HG02938 (cell line): ENCODE measurements around the gene FN1.

Source experiments
- ATAC-seq: cut with Tn5 transposase; IDR thresholded peaks from one replicate; pipeline ENCODE4 v1.9.1; 2021; ENCODE audit warnings: mild to moderate bottlenecking, moderate library complexity; ENCODE audit not compliant: unreplicated experiment

The FN1 gene

DNA sequence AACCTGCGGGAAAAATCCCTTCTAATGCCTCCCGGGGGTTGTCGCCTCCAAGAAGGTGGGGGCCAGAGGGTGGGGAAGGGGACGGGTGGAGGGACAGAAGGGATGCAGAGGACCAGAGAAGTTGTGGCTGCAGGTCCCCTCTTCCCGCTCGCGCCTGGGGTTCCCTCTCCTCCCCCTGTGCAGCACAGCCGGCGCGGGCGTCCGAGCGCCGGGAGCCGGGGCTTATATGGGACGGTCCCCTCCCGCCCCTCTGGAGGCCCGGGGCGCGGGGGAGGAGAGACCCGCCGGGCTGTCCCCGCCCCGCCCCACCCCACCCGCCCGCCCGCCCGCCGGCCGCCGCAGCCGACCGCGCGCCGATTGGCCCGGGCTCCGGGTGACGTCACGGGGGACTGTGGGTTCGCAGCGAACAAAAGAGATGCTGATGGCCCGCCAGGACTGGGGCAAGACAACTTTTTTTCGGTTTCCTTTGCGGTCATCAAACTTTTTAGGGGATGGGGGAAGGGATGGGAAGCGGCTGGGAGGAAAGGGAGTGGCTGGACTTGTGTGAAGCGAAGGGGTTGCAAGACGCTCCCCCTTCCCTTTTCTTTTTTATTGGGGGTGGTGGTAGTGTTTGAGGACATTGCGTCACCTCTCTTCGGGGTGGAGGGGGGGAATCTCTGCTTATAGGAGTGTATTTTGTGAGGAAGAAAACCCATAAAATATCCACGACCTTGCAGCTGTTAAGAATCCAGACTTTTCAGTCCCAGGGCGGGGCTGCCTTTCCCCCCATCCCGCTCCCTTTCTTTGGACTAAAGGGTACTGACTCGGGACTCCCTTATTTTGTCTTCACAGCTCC is at the start of gene FN1:
Gene FN1, minus strand, starts transcription at position 199 of the 835 bp plus-strand sequence. CDS start 266 bp downstream, outside the sequence.
- peak; percentile 43 for ATAC-seq

DNA sequence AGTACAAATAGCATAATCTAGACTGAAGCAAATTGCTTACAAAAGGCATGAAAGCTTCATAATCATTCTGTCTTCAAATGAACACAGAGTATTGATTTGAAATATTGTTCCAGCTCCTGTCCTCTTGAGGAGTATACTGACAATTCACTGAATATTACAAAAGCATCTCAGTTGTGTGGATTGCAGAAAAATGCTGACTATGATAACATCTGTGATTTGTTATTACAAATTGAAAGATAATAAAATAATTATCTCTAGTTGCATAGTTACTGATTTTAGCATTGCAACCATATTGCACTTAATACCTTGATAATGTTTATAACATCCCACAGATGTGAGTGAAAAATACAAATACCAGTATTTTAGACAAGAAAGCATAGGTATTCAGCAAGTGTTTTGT is 49.2 kb upstream of the FN1 start:
- ATAC-seq, result no peak

DNA sequence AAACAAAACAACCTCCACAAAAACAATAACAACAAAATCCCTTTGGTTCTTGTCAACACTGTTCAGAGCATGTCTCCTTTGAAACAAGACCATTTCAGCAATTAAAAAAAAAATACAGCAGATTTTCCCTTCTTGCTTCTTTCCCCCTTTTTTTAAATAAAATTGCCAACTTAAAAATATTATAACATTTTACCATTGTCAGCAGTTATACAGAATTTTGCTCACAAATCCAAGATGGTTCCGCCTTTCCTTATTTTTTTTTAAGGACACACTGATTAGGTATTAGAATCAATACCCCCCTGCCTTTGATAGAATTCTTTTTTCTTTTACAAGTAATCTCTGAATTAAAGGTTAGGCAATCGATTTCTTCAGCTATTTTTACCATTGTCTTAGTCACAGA is 48.7 kb upstream of the FN1 start:
- no peak for ATAC-seq

DNA sequence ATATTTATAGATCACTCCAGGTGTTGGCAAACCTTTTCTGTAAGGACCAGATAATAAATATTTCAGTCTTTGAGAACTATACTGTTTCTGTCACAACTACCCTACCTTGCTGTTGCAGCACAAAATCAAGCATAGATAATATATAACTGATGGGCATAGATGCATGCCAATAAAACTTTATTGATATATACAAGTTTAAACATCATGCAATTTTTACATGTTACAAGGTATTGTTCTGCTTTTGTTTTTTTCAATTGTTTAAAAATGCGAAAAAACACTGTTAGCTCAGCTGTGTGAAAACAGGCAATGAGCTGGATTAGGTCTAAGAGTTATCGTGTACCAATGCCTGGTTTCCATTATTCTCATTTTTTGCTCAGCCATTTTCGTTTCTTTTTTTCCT is 47.6 kb upstream of the FN1 start:
- no peak for ATAC-seq

DNA sequence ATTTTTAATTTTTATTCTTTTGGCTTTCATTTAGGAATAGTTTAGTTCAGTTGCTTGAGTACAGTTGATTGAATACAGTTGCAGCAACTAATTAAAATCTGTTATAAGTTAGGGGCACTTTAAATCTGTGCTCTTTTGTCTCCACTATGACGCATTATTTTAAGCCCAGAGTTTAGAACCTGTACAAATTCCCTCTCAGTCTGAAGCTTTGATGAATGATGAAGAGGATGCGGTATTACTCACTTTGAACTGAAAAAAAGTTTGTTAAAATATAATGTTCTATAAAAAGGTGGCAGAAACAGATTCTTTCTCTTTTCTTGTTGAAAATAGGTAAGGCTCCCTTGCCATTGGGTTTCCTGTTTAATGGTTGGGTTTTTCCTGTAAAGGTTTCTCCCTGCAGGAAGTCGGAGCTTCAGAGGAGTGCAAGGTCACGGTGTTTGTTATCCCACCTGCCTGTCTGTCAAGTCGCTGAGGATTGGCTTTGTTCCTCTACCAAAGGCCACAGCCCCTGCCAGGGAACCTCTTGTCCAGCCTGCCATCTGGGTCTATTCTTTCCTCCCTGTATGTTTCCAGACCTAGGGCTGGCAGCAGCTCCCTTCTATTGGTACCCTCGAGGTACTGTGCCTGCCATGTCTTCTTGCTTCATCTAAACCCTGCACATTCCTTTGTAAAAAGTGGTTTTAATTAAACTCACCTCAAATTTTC is 43.8 kb upstream of the FN1 start:
- no peak for ATAC-seq

DNA sequence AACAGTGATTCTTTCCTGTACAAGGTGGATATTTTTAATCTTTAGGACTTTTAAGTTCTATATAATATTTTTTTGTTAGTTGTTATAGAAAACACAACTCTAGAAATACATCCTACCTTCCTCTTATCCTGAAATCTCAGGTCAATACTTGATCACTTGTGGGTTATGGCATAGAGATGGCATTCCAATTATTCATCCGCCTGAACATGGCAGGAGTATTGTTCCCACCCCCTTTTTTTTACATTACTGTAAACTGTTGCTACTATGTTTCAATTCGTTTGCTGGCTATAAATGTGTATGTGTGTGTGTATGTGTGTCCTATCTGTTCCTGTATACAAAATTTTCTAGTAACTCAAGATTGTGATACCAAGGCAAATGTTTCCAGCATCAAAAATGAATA is 43.3 kb upstream of the FN1 start:
- no peak for ATAC-seq

DNA sequence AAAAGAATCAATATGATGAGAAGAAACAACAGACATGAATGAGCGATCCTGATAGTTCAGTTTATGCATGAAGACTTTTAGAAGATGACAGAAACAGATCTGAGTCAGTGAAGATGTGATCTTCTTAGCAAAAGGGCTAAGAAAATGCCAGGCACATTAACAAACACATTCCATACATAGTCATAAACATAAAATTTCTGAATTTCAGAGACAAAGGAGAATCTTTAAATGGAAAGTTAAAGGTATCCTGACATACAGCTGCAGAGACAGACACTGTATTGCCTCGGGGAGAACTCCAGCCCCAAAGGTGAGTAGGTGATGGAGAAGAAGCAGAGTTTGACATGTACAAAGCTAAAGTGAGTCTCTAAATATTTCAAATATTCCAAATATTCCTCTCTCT is 40.6 kb upstream of the FN1 start:
- no peak for ATAC-seq

DNA sequence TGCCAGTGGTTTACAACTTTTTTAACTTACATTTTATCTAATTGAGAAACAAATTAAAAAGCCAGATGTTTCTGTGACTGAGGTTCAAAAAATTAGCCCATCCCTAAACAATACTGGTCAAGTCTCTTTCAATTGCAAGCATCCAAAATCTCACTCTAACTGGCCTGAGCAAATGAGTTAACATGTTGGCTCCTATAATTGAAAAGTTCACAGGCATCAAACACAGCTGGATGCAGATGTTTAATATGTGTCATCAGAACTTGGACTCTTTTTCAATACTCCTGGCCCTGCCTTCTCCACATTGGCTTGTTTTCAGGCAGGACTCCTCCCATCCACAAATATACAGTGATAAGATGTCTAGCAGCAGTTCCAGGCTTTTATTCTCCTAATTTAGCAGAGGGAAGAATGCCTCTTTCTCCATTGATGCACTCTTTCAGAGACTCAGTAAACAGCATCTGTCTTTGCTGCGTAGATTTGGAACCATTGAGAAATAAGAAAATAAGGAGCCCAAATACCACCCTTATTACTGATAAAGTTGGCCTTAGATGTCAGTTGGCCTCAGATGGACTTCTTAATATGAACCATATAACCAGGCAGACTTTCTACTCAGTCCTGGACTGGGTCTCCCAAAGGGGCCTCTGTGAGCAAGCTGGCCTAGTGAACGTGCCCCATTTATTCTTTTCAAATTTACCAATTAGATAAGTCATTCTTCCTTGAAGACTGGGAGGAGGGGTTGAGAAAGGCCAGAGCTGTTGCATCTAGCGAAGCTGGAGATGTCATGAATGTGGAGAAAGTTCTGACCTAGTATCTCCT is 30.4 kb upstream of the FN1 start:
- ATAC-seq, result no peak

DNA sequence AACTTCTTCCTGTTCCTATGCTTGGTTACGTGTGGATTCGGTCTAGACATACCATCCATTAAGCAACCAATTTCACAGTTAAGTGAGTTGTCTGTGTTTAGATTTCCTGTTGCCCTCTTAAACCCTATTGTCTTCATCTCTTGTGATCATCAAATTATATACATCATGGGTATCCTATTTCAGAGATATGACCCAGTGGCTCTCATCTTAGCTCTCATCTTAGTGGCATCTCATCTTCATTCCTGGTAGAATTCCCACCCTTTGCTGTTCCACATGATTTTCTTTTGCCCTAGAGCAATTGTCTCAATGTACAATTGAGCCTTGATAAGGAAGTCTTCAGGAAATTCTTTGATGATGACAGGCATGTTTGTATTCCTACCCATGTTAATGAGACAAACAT is 29.4 kb upstream of the FN1 start:
- ATAC-seq, result no peak

DNA sequence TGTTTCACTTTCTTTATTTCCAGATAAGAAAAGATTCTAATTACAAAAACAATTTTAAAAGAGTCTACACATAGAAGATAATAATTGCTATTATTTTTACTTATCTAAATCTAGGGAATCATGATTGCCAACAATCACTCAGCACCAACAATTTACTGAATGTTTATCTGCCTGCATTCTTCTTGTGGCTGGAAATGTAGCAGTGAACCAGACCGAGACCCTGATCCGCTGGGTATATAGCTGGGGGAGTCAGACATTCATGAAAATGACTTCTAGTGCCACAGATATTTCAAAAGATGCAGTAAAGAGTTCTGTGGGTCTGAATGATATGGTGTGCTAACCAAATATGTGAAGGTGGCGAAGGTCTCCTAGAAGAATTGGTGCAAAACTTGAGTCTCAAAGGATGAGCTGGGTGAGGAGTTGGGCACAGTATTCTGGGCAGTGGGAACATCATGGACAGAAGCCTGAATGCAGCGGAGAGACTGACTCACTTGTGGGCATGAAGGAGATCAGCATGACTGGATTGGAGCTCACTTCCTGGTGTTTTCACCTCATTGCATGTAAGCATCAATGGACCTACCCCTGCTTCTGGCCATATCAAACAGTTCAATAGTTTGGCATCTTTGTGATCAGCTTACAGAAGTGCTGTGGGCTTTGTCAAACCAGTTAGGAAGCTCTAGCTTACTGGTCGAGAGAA is 26.1 kb upstream of the FN1 start:
- no peak for ATAC-seq

DNA sequence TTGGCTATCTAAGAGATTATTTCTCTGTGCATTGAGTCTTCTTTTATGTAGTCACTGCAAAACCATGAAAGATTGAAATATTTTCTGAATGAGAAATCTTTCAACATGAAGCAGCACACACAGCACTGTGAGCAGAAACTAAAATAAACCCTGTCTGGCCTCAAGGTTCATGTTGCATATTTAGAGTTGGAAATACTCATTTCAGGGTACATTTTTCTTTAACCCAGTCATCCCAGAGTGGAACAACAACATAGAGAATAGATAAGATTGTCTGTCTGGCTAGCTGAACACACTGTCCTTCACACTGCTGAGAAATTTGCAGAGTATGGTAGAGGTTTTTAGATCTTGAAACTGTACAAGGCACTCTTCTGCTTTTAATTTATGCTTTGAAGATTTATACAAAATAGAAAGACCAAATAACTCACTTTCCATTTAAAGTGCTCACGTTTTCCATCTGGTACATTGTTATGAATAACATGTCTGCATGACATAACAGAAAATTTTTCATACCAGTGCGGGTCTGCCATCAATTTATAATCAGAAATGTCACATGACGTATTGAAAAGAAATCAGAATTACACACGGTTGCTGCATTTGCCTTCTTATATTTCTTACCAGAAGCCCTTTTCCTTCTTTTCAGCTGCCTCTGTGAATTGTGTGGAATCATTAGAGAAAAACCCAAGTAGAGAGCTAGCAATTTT is 25.0 kb upstream of the FN1 start:
- no peak for ATAC-seq

DNA sequence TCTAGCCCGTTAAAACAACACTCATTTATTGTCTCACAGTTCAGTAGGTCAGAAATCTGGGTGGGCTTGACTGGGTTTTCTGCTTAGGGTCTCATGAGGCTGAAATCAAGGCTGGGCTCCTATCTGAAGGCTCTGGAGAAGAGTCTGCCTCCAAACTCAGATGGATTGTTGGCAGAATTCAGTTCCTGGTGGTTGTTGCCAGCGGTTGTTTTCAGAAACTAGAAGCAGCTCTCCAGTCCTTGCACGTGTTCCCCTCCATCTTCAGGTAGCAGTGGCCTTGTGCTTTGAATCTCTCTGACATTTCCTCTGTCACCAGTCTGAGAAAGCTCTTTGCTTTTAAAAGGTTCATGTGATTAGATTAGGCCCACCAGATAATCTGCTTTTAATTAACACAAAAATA is 20.1 kb upstream of the FN1 start:
- no peak for ATAC-seq

DNA sequence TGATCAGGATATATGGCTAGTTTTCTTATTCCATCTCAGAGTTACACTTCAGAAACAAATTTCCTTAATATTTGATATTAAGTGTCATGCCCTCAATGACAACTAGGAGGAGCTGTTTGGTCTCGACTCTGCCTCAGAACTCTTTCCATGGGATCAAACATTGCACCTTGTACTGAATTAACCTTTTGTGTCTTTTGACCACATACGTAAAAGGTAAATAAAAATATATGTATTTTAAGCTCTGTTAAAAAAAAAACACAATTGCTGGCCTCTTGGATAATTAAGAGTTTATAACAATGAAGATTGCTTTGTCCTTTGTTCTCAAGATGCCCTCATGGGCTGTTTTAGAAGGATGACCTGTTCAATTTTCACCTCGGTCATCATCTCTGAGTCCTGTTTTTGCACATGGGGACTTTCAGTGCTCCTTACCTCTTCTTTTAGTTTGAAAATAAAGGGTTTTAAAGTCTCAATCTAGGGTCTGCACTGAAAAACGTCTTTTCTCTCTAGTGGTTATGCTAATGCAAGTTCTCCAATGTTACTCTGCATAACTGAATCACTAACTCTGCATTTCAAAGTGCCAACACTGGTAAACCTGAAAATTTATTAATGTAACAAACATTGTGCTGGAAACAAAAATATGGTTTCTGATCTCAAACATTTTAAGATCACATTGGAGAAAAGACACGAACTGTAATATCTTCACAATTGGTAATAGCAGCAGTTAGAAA is 18.8 kb upstream of the FN1 start:
- ATAC-seq, result peak; percentile 70

DNA sequence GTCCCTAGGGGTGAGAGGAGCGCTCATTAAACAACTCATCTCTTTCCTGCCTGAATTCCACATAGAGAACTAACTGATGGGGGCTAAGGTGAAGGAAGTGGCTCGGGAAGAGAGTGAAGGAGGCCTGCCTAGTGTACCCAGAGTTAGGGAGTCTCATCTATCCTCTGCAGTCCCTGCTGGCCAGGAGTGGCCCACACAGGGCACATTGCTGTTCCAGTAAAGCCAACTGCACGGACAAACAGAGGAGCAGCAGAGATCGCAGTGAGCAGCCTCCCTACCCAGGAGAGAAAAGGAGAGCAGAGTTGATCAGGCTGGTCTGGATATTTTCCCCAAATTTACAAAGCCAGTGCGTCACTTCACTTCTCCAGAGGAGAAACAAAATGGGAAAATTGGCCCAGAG is 16.9 kb upstream of the FN1 start:
- no peak for ATAC-seq

DNA sequence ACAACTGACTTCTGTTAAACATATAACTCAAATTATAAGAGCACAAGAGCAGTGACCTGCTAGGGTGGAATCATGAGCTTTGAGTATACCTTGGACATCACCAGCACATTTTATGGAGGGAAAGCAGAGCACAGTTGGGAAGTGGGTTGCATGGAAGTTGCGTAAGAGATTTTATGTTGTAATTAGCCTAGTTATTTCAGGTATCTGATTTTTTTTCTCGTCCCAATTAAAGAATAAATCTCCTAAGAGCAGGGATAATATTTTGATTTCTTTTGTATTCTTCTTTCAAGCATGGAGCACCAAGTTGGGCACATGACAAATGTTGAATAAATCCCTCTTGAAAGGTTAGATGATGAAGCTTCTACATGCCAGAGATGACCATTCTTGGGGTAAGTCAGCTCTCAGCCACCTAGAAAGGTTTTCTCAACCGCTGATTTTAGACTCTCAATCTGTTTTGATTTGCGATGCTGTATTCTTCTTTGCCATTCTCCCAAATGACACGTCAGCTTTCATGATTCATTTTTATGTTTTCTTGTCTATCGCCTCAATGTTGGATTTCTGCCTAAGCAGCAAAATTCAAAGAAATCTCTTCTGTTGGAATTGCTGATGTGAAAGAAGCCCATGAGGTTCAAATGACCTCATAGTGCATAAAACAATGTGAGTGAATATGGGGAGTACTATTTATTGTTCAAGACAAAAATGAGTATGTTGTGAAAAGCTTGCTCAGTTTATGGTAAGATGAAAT is 15.3 kb upstream of the FN1 start:
- no peak for ATAC-seq

DNA sequence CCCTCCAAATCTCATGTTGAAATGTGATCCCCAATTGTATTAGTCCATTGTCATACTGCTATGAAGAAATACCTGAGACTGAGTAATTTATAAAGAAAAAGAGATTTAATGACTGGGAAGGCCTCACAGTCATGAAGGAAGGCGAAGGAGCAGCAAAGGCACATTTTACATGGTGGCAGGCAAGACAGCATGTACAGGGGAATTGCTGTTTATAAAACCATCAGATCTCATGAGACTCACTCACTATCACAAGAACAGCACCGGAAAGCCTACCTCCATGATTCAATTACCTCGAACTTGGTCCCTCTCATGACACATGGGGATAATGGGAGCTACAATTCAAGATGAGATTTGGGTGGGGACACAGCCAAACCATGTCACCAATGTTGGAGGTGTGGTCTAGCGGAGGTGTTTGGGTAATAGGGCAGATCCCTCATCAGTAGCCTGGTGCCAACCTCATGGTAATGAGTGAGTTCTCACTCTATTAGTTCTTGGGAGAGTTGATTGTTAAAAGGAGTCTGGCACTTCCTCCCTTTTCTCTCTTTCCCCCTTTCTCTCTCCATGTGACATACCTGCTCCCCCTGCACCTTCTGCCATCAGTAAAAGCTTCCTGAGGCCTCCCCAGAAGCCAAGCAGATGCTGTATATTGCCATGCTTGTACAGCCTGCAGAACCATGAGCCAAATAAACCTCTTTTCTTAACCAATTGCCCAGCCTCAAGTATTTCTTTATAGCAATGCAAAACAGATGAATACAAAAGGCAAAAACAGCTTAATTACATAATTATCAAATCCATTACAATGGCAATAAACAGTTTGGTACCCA is 14.5 kb upstream of the FN1 start:
- no peak for ATAC-seq

DNA sequence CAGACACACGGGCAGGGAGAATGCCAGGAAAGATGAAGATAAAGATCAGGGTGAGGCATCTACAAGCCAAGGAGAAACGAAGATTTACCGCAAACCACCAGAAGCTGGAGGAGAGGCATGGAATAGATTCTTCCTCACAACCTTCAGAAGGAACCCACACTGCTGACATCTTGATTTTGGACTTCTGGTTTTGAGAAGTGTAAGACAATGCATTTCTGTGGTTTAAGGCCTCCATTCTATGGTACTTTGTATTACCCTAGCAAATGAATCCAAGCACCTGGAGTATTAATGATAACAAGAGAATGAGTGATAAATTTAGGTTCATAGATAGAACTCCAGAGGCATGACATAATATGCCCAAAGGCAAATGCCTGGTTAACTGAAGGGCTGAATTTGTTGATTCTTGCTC is 11.8 kb upstream of the FN1 start:
- ATAC-seq, result no peak

DNA sequence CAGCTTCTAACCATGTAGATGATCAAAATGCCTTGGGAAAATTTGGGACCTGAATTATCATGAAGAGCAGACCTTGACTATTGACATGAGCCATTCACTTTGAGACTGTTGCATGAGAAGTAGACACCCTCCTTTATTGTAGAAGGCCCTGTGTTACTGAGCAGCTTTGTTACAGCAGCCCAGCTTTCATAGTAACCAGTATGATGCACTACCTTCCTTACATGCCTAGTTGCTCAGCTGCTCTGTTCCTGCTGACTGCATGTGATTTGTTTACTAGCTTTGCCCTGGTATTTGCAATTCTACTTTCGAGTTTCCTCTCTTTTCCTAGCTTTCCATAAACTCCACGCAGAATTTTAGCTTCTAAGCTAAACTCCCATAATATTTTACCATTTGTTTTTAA is 11.2 kb upstream of the FN1 start:
- ATAC-seq, result no peak
